Breast epithelium (tissue), 3 donors: Measurements from ENCODE around the gene PEDS1.
A peak's percentile ranks its signal among the peaks of the same experiment; 100 is the strongest.

Experiments
- CTCF ChIP-seq, 3 donors: fragments of 450-650 bp; IDR thresholded peaks; one replicate each; pipeline ENCODE4 v1.5.1; 2016 to 2017; ENCODE audit warnings: antibody characterized with exemption in 3 of 3, mild to moderate bottlenecking in 3 of 3, moderate library complexity in 3 of 3
- POLR2A ChIP-seq: fragments of 450-650 bp; IDR thresholded peaks from one replicate; pipeline ENCODE4 v1.6.1; 2016; ENCODE audit warnings: antibody characterized with exemption, mild to moderate bottlenecking, moderate library complexity
- POLR2AphosphoS5 ChIP-seq, 3 donors: sonication (generic); formaldehyde crosslinking; IDR thresholded peaks; one replicate each; pipeline ENCODE4 v1.6.1; 2017; ENCODE audit warnings: antibody characterized with exemption in 3 of 3

GRCh38 chr20:50144362-50144761 lies 9.2 kb downstream of the PEDS1 start:
- TF ChIP-seq CTCF (IDR thresholded peaks at IDR 0.05) (no peak), POLR2AphosphoS5 (IDR thresholded peaks at IDR 0.05) (peak in 1 of 3 donors; percentile 70), POLR2A (no peak)
